Stomach (tissue), 9 donors: ENCODE results near the gene PELI2. TPM values are rescaled to one million over a fixed set of nuclear protein-coding genes. Genes with fewer than 3 reads are reported as not detected.

Source experiments
- DNase-seq, 2 donors: peaks; one replicate each; pipeline versions ENCODE4 v3.0.0 to v3.0.0-alpha.2; 2013 to 2019
- H3K27ac ChIP-seq, 5 donors: fragments of 200-600 bp in 4 of 5; sonication (generic) in 4 of 5; one replicate each; pipeline ENCODE4 v1.5.1; 2013 to 2019; ENCODE audit warnings: mild to moderate bottlenecking in 1 of 5, moderate library complexity in 1 of 5
- H3K27me3 ChIP-seq, 3 donors: fragments of 200-600 bp; sonication (generic); one replicate each; pipeline ENCODE4 v1.5.1; 2017 to 2019; ENCODE audit warnings: mixed run types in 1 of 3
- H3K36me3 ChIP-seq, 4 donors: fragments of 200-600 bp; sonication (generic); 1 replicate in 3 of 4; 2 replicates in 1 of 4; pipeline ENCODE4 v1.5.1; 2016 to 2019
- H3K4me1 ChIP-seq, 4 donors: fragments of 200-600 bp; sonication (generic); one replicate each; pipeline ENCODE4 v1.5.1; 2016 to 2019
- H3K4me3 ChIP-seq, 4 donors: fragments of 200-600 bp; sonication (generic) in 3 of 4; one replicate each; pipeline ENCODE4 v1.5.1; 2016 to 2019; ENCODE audit warnings: mild to moderate bottlenecking in 1 of 4
- H3K9me3 ChIP-seq, 4 donors: fragments of 200-600 bp; sonication (generic); one replicate each; pipeline ENCODE4 v1.5.1; 2016 to 2019
- CTCF ChIP-seq, 7 experiments: fragments of 450-650 bp in 4 of 7; fragments of 200-600 bp in 3 of 7; sonication (generic) in 3 of 7; IDR thresholded peaks; one replicate each; pipeline ENCODE4 v1.5.1; 2016 to 2019; ENCODE audit warnings: antibody characterized with exemption in 7 of 7, control low read depth in 2 of 7, mild to moderate bottlenecking in 1 of 7
- EP300 ChIP-seq: sonication (generic); formaldehyde crosslinking; IDR thresholded peaks from one replicate; pipeline ENCODE4 v1.6.1; 2017; ENCODE audit warnings: antibody characterized with exemption
- POLR2A ChIP-seq, 4 donors: fragments of 450-650 bp; IDR thresholded peaks; one replicate each; pipeline ENCODE4 v1.6.1; 2016; ENCODE audit warnings: antibody characterized with exemption in 4 of 4, control low read depth in 2 of 4, mild to moderate bottlenecking in 1 of 4, moderate library complexity in 1 of 4
- POLR2AphosphoS5 ChIP-seq, 3 donors: sonication (generic); formaldehyde crosslinking; IDR thresholded peaks; one replicate each; pipeline ENCODE4 v1.6.1; 2016; ENCODE audit warnings: antibody characterized with exemption in 3 of 3
- whole genome bisulfite sequencing, 5 donors: extraction: QIAGEN DNeasy Blood & Tissue Kit in 3 of 5; methylation state at CpG; one replicate each; pipeline versions ENCODE4 v1.1.5 to v1.1.7; 2013 to 2018; 5-methylcytosine and 5-hydroxymethylcytosine counted together
- intact Hi-C: fragments of 100-400 bp; cut with DNase I; formaldehyde crosslinking; loops from one replicate; pipeline ENCODE4 v1.15.1; 2023; ENCODE audit warnings: low total_unique reads
- polyA plus RNA-seq, 3 donors: library from polyadenylated mRNA; stranded (reverse); fragments of 200-250 nt; gene quantifications; one replicate each; pipeline ENCODE4 v1.2.3, GENCODE V29; 2013
- total RNA-seq, 5 donors: library from RNA; depleted of rRNA; stranded (reverse); fragments of >200 nt; gene quantifications; one replicate each; pipeline versions ENCODE4 v1.1.0 to v1.2.3, GENCODE V29; 2014 to 2016
- donor health status: healthy with polysubstance abuse.
- donor health status: Bipolar disorder and iron deficiency.
- donor health status: healthy.

The PELI2 gene
- total and polyA plus RNA-seq, 8 donors = 3.0 to 48.3 (median 10.6) TPM

GRCh38 chr14:56088941-56089340 lies 29.3 kb upstream of the PELI2 start:
- Histone ChIP-seq H3K36me3 (no peaks in the 10 kb centered on the region), H3K9me3 (no peaks in the 10 kb centered on the region), H3K27me3 (no peaks in the 10 kb centered on the region), H3K4me1 (peaks cover 0 to 20% (median 10%) of the 10 kb centered on the region in 4 donors), H3K27ac (peak overlapping the region in 1 of 5 donors; percentile 28), H3K4me3 (no peak overlapping the region)
- intact Hi-C loops = no loop called here
- 42 to 72% (median 63%) methylated on average over 3 of the region's 3 CpGs for WGBS, 5 donors
- TF ChIP-seq POLR2AphosphoS5 (IDR thresholded peaks at IDR 0.05) = peak in 1 of 3 donors; percentile 22
- no peak for TF ChIP-seq POLR2A (IDR thresholded peaks at IDR 0.05)
- no peak for TF ChIP-seq EP300
- no peak for TF ChIP-seq CTCF (IDR thresholded peaks at IDR 0.05)
- DNase-seq = no peak

GRCh38 chr14:56092763-56093162 lies 25.4 kb upstream of the PELI2 start:
- TF ChIP-seq EP300 (no peak), POLR2AphosphoS5 (IDR thresholded peaks at IDR 0.05) (no peak), POLR2A (IDR thresholded peaks at IDR 0.05) (no peak), CTCF (IDR thresholded peaks at IDR 0.05) (no peak)
- Histone ChIP-seq H3K4me3 (no peak overlapping the region), H3K27ac (no peak overlapping the region), H3K4me1 (peaks cover 0 to 21% (median 8%) of the 10 kb centered on the region in 4 donors), H3K9me3 (no peaks in the 10 kb centered on the region), H3K27me3 (no peaks in the 10 kb centered on the region), H3K36me3 (no peaks in the 10 kb centered on the region)
- intact Hi-C loops = no loop called here
- no peak for DNase-seq
- 77 to 96% (median 91%) methylated on average over 1 of the region's 1 CpG for WGBS, 5 donors

- DNase-seq = no peak
- intact Hi-C loops = no loop called here
- 49 to 73% (median 54%) methylated on average over 4 of the region's 4 CpGs for WGBS, 5 donors
- no peaks in the 10 kb centered on the region for H3K9me3 ChIP-seq
- no peak overlapping the region for H3K27ac ChIP-seq
- H3K4me3 ChIP-seq = no peak overlapping the region
- H3K4me1 ChIP-seq = peaks cover 0 to 13% (median 0%) of the 10 kb centered on the region in 4 donors
- no peaks in the 10 kb centered on the region for H3K36me3 ChIP-seq
- TF ChIP-seq POLR2AphosphoS5 (IDR thresholded peaks at IDR 0.05) (no peak), EP300 (no peak), POLR2A (IDR thresholded peaks at IDR 0.05) (no peak), CTCF (IDR thresholded peaks at IDR 0.05) (no peak)
- no peaks in the 10 kb centered on the region for H3K27me3 ChIP-seq
Observed at GRCh38 chr14:56094076-56094475, 24.1 kb upstream of the PELI2 start.

GRCh38 chr14:56098021-56098420 lies 20.2 kb upstream of the PELI2 start:
- no peaks in the 10 kb centered on the region for H3K9me3 ChIP-seq
- WGBS, 5 donors = 89 to 100% (median 98%) methylated on average over 1 of the region's 1 CpG
- no peaks in the 10 kb centered on the region for H3K36me3 ChIP-seq
- no peak overlapping the region for H3K4me3 ChIP-seq
- DNase-seq = no peak
- H3K4me1 ChIP-seq = peaks cover 0 to 25% (median 4%) of the 10 kb centered on the region in 4 donors
- TF ChIP-seq CTCF (IDR thresholded peaks at IDR 0.05) (no peak), POLR2A (IDR thresholded peaks at IDR 0.05) (no peak), EP300 (no peak), POLR2AphosphoS5 (IDR thresholded peaks at IDR 0.05) (no peak)
- H3K27me3 ChIP-seq = no peaks in the 10 kb centered on the region
- no peak overlapping the region for H3K27ac ChIP-seq
- intact Hi-C loops = no loop called here
